Stimulated activated CD4-positive, alpha-beta T cell treated with anti-CD3 and anti-CD28 coated beads, Interleukin-1b, Interleukin-23, amount 100 ng/mL, for 48 hours (primary cell): ENCODE results near the gene SEC23IP.

ENCODE experiments used
- DNase-seq: peaks from one replicate; pipeline ENCODE4 v3.0.0-alpha.2; 2020

Gene SEC23IP

DNA sequence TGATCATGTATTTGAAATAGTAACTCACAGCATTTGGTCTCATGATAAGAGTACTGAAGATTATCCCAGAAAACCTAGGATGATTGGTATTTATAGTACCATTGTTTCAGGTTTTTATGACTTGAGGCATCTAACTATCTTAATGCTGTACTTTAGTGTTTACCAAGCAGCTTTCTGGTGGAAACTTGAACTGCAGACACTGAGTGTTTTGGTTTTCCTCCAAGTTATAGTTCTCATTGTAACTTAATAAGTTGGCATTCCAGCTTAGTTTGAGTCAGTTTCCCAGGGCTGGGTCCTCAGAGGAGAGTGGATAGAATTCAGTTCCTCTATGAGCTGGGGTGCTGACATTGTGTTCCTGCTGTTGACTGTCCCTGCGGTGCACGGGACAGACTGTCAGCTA, 50.4 kb downstream of the SEC23IP start:
- DNase-seq, result no peak

GRCh38 chr10:119945805-119946204, 53.3 kb downstream of the SEC23IP start:
- DNase-seq, result no peak

GRCh38 chr10:119947300-119947699, 54.8 kb downstream of the SEC23IP start:
- no peak for DNase-seq

- no peak for DNase-seq
These were observed 64.9 kb downstream of the SEC23IP start for GRCh38 chr10:119957451-119957850.

DNA sequence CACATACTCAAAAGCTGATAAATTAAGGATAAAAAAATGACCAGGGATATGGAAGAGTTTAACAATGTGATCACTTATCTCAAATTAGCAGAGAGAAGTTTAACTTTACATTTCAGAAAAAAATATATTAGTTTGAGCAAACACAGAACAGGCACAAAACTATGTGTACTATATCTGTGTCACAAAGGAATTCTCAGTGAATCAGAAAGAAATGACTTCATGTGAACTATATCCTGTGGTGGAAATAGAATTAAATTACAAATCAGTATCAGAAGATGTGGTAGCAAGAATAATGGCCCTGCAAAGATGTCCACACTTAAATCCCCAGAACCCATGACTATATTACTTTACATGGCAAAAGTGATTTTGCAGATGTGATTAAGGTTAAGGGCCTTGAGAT, 70.3 kb downstream of the SEC23IP start:
- no peak for DNase-seq

DNA sequence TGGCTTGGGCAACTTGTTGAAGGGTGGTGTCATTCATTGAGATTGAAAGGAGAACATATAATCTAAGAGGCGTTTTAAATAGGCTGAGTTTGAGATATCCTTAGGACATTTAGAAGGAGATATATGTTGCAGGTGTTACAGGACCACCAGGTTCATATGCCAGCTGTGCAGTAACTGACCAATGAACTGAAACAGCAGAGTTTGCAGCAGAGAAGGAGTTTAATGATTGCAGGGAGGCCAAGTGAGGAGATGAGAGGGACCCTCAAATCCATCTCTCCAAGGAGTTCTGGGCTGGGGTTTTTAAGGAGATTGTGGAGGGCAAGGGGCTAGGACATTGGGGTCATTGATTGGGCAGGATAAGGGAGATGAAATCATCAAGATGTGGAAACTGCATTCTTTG, 74.5 kb downstream of the SEC23IP start:
- no peak for DNase-seq

DNA sequence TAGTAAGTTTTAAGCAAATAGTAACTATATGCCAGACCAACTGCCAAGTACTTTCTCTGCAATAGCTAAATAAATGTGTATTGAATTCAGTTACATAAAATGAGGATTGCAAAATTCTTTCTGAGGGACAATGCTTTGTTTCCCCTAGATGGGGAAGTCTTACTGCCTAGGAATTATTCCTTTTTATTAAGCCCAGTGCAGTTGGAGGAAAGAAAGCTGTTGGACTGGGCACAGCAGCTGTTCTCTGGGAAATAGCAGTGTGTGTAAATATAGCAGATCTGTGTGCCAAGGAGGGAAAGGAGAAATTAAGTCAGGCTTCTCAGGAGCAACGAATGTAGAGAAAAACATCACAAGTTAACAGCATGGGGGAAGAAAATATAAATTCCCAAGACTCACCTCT, 77.1 kb downstream of the SEC23IP start:
- no peak for DNase-seq

DNA sequence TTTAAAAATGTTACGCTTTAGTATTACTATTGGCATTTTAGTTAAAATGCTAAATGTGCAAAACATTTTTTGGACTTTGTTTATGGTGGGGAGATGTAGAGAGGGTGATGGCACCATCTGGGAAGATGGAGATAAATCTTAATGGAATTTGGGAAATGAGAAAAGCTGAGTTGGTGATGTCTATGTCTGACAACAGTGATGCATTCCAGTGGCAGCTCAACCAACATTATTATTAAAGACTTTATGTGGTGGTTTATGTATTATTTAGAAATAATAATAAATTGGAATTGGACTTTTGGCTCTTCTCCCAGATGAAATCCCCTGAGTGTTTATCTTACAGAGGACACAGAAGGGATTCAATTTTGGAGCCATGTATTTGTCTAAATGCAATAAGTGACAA, 77.6 kb downstream of the SEC23IP start:
- no peak for DNase-seq

DNA sequence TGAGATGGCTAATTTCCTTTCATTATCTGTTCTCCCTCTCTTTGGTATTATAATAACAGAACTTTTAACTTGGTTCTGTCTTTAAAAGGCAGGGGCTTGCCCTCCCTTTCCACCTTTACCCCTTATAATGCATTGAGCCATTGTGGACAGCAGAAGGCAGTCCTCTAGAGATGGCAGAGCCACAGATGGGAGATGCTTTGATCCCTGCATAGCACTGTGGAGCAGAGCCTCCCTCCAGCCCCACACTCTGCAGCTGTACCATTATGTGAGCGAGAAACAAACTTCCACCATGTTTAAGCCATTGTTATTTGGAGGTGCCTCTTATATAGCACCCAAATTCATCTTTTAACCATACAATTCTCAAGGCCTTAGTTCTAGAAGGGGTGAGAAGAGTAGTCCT, 78.4 kb downstream of the SEC23IP start:
- DNase-seq, result no peak

DNA sequence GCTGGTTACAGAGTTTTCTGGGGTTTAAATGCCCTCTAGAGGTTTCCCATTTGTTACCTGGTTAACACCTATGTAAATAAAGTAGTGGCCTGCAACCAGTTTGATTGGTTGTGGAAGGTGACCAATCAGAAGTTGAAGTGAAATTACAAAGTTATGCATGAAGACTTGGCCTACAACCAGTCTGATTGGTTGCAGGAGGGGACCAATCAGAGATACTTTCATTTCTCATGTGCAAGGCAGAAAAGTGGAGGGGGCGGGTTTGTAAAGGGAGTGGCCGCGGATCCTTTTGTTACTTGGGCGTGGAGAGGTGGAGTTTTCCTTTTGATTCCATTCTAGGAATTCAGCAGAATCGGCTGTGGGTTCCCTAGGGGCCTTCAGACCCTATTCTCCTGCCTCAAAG, 80.8 kb downstream of the SEC23IP start:
- no peak for DNase-seq

GRCh38 chr10:119976421-119976820, 83.9 kb downstream of the SEC23IP start:
- DNase-seq, result no peak

- DNase-seq, result no peak
These were observed 88.6 kb downstream of the SEC23IP start for GRCh38 chr10:119980956-119981750.

DNA sequence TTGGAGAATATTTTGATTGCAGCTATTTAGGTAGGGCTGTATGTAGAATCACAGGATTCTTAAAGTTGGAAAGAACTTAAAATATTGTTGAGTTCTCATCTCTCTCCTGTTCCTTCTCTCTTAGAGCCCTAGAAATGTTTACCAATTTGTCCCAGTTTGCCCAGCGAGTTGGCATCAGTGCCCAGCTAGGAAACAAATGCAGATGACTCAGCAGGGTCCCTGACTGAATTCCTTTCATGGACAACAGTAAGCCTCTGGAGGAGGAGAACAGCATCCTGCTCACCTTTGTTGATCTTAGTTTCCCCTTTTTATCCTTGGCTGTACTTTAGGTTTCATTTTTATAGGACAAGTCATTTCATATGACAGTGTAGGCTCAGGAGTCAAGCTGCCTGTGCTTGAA, 89.3 kb downstream of the SEC23IP start:
- DNase-seq, result no peak

DNA sequence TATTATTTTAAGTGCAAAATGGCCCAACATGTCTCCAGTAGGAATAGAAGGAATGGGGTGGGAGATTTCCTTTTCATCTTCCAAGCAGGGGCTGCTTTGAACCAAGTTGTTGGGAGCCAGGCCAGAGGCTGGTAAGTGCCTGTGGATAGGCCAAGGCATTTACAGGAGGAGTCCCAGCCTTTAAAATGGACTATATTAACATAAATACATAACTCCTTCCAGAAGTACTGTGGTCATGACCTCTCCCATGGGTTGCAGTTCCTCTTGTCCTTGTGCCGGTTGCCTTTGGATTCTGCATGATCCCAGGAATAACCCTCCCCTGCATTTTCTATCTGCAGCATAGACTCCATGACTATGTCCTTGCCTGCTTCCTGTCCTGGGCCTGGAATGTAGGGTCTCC, 95.8 kb downstream of the SEC23IP start:
- no peak for DNase-seq

DNA sequence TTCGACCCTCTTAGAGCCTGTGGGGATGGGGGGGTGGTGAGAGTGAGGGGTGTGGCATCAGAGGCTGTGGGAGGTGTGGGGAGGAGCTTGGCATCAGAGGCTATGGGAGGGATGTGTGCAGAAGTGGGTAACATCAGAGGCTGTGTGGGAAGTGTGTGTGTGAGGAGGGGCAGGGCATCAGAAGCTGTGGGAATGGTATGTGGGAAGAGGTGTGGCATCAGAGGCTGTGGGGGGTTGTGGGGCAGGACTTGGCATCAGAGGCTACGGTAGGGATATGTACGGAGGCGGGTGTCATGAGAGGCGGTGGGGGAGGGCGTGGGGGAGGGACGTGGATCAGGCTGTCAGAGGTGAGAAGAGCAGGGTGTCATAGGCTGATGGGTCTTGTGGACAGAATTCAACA, 97.4 kb downstream of the SEC23IP start:
- no peak for DNase-seq

DNA sequence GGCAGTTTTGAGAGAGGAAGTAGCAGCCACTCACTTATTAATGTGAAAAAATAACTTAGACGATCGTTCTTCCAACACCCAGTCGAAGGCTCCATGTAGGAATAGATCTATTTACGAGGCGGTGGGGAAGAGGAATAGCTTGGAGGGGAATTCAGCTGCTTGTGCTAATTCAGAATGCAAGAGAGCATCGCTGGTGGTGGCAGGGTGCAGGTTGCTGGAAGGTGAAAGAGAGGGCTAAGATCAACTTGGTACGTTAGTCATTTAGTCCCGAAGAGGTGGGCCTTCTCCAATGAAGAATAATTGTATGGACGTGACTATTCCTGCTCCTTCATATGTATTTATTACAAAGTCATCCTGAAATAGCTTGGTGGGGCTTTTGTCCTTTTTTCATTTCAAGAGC, 98.5 kb downstream of the SEC23IP start:
- DNase-seq, result no peak

GRCh38 chr10:119991816-119992215, 99.3 kb downstream of the SEC23IP start:
- no peak for DNase-seq
